GM19438 (cell line): ENCODE measurements around the gene CLEC12A.
"Not testable (repeated sequence)": the region's sequence is repeated elsewhere in the genome, so short reads cannot be mapped to it uniquely, and the experiment has no call there.

Experiments used
- ATAC-seq: cut with Tn5 transposase; IDR thresholded peaks from one replicate; pipeline ENCODE4 v1.9.1; 2021; ENCODE audit warnings: low read depth; ENCODE audit not compliant: unreplicated experiment

CLEC12A gene

GRCh38 chr12:9961901-9962300, 9.3 kb upstream of the CLEC12A start:
- ATAC-seq, result no peak

- ATAC-seq, result no peak
Measured at GRCh38 chr12:9969673-9970072, 1.5 kb upstream of the CLEC12A start.

- ATAC-seq, result no peak
Measured at GRCh38 chr12:9973949-9974348, 2.7 kb downstream of the CLEC12A start.

- not testable (repeated sequence) for ATAC-seq
Measured at GRCh38 chr12:9974731-9975130, 3.5 kb downstream of the CLEC12A start.

- no peak for ATAC-seq
Measured at GRCh38 chr12:9975614-9976013, 4.4 kb downstream of the CLEC12A start.

GRCh38 chr12:9976626-9977025, 5.4 kb downstream of the CLEC12A start:
- ATAC-seq, result not testable (repeated sequence)

GRCh38 chr12:9977916-9978315, 6.7 kb downstream of the CLEC12A start:
- no peak for ATAC-seq

GRCh38 chr12:9980126-9980525, 8.9 kb downstream of the CLEC12A start:
- ATAC-seq, result no peak

- ATAC-seq, result no peak
Measured at GRCh38 chr12:9991876-9992275, 20.7 kb downstream of the CLEC12A start.

- ATAC-seq, result no peak
Measured at GRCh38 chr12:9992296-9992695, 21.1 kb downstream of the CLEC12A start.

- ATAC-seq, result no peak
Measured at GRCh38 chr12:9999016-9999415, 27.8 kb downstream of the CLEC12A start, which contains the start of gene CLEC1B. Gene CLEC1B, minus strand, starts transcription at chr12:9999121. Its CDS starts 21 bp downstream, at chr12:9999100.

GRCh38 chr12:10001171-10001776, 30.1 kb downstream of the CLEC12A start:
- no peak for ATAC-seq

GRCh38 chr12:10012630-10013330, 41.6 kb downstream of the CLEC12A start:
- no peak for ATAC-seq

- ATAC-seq, result no peak
Measured at GRCh38 chr12:10015450-10015849, 44.2 kb downstream of the CLEC12A start.

GRCh38 chr12:10016881-10017280, 45.7 kb downstream of the CLEC12A start:
- ATAC-seq, result no peak

- no peak for ATAC-seq
Measured at GRCh38 chr12:10018386-10018785, 47.2 kb downstream of the CLEC12A start.

- no peak for ATAC-seq
Measured at GRCh38 chr12:10021342-10021741, 50.1 kb downstream of the CLEC12A start.

- no peak for ATAC-seq
Measured at GRCh38 chr12:10025236-10025635, 54.0 kb downstream of the CLEC12A start.

GRCh38 chr12:10026666-10027065, 55.5 kb downstream of the CLEC12A start:
- ATAC-seq, result not testable (repeated sequence)

GRCh38 chr12:10027311-10027710, 56.1 kb downstream of the CLEC12A start:
- no peak for ATAC-seq

GRCh38 chr12:10027721-10028120, 56.5 kb downstream of the CLEC12A start:
- ATAC-seq, result no peak

- ATAC-seq, result no peak
Measured at GRCh38 chr12:10030446-10030845, 59.2 kb downstream of the CLEC12A start, which contains the start of gene CLEC9A. Gene CLEC9A, plus strand, starts transcription at chr12:10030682. Its CDS starts 22,006 bp downstream, at chr12:10052688.
